OCI-M2 (cell line): ENCODE results near the gene CDH16.

Experiments
- DNase-seq: peaks from one replicate; lab custom pipeline; 2025; ENCODE audit not compliant: unreplicated experiment; lab: John Stamatoyannopoulos, UW

Gene CDH16

DNA sequence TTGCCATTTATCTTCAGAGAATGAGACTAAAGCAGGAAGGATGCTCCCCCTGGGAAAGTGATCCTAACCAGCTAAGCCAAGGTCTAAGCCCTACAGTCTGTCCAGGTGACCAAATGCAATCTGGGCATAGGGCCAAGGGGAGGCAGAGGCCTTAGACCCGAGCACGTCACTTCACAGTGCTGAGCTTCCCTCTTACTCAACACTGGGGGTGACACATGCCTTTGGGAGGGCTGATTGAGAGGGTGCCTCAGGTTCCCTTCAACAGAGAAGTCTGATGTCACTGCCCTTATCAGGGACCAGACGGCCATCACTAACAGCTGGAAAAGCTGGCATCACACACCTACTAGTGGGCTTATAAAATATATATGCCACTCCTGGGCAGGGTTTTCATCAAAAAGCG, 11.5 kb upstream of the CDH16 start:
- DNase-seq, result no peak

DNA sequence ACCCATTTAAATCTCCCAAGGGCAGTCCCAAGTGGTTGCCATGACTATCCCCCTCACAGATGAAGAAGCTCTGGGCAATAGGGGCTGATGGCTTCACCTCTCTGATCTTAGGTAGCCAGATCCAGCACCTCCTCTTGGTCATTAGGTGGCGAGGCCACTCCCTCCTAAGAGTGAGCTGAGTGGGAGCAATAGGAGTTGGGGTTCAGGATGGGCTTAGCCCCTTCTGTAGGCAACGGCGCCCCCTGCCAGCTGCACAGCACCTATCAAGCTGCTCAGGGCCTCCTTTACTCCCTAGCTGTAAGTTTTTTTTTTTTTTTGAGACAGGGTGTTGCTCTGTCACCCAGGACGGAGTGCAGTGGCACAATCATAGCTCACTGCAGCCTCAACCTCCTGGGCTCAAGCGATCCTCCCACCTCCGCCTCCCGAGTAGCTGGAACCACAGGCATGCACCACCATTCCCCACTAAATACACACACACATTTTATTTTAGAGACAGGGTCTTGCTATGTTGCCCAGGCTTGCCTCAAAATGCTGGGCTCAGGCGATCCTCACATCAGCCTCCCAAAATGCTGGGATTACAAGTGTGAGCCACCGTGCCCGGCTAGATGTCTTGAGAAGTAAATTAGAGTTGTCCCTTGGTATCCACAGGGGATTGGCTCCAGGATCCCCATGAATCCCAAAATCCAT, 10.2 kb upstream of the CDH16 start:
- DNase-seq, result no peak

DNA sequence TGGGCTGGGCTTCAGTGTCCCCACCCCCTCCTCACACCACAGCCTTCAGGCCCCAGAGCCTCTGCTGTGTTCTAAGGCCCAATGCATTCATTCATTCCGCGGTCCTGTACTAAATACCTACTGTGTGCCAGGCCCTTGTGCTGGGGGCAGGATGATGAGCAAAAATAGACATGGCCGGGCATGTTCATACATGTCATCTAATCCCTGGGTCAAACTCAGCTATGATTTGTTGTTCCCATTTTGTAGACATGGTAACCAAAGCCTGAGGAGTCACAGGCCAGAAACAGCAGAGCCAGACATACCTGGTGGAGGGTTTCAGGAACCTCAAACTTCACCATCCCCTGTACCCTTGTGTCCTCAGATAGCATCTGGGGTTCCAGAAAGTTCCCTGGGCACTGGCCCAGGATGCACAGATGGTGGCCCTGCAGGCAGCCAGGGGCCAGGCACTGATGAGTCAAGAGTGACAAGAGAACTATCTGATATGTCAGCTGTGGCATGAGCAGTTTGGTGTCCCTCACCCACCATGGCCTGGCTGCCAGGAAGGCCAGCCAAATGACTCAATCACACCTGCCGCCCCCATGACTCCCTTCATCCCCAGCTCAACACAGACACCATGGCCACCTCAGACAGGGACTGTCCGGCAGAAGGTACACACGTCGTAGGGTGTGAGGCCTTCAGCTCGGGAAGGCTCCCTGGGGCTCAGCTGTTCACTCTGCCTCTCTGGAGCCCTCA, 9.4 kb upstream of the CDH16 start:
- DNase-seq, result no peak

DNA sequence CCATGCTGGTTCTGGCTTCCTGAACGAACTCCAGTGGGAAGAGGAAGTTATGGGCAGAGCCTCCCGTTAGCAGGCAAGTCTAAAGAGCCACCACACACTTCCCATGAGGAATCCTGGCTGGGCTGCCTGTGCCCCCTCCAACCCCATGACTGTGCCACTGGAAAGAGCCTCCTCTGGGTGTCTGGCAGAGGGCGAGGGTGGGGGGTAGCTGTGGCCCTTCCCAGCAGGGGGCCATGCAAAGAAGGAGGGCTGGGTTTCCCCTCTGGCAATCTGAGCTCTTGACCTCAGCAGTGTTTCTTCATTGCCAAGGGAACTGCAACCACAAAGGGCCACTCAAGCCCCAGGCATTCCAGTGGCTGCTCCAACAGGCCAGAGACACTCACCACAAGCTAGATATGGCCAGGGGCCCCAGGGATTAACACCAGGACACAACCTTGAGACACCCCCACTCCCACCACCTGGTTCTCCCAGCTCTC, 8.3 kb upstream of the CDH16 start:
- no peak for DNase-seq

DNA sequence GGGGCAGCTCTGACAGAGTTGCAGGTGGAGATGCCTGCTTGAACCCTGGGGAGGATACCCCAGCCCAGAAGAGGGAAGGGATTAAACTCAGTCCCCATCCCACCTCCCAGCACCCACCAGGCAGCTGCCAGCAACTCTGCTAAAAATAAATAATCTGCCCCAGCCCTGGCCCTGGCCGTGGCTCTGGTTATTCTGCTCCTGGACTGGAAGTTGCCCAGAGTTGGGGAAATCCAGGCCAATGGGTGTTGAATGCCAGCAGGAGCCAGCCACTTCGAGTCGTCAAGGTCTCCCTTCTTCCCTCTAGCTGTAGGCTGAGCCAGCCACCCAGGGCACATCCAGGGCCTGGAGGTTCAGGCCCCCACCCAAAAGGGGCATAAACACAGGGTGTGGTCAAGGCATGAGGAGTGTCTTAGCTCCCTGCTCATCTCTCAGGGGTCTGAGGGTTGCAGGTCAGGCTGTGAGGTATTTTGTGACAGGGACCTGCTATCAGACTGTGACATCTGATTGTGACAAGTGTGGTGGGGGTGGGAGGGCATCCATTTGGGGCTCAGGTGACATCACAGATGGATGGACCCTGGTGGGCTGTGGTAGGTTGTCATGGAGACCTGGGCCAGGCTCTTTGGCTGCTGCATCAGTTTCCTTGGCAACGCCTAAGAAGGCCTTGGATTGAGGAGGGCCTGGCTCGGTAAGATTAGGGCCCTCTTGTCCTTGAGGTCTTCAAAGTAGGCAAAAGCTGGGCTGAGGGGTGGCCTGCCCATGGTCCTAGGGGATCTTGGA, 7.7 kb upstream of the CDH16 start:
- DNase-seq, result no peak

DNA sequence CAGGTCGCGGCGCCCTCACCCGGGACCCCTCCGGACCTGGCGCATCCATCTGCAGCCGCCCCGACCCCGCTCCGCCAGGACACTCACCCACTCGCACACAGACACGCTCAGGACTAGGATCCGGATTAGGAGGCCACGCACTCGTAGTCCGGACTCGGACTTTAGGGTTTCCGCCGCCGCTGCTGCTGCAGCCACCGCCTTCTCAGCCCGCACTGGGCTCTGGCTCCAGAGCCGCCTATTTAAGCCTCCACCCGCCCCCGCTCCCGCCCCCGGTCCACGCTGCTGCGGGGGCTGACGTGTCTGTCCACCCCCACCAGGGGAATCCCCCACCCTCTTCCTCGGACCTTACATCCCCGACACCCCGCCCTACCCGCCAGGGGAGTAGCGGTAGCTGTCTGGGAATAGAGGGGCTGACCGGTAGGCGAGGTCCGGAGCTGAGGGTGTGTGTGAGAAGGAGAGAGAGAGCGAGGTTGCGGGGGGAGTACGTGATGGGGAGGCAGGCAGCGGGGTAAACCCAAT, 6.7 kb upstream of the CDH16 start, which contains the start of gene RRAD:
RRAD (minus strand) TSS at position 214 of the 519 bp plus-strand sequence. CDS start 356 bp downstream, outside the sequence.
- no peak for DNase-seq

DNA sequence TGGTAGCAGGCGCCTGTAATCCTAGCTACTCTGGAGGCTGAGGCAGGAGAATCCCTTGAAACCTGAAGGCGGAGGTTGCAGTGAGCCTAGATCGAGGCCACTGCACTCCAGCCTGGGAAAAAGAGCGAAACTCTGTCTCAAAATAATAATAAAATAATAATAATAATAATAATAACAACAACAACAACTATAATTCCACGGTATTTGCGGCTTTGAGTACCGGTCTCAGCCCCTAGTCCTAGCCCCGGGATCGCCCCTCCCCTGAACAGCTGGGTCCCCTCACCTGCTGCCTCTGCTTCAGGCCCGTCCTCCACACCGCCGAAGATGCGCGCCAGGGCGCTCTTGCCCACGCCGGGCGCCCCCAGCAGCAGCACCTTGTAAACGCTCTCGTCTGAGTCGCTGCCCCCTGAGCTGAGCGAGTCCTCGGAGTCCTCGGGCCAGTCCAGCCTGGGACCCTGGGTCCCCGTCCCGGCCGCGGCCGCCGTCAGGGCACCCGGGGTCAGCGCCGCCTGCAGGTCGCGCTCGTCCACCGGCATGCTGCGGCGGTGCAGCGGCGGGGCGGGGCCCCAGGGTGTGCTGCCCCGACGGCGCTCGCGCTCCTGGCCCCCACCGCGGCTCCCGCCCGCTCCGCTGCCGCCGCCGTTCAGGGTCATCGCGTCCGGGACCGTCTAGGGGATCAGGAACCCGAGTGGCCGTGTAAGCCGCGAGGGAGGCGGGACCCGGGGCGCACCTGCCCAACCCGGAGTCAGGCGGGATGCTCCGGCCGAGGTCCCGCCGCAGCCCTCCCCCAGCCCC, 6.0 kb upstream of the CDH16 start:
- DNase-seq, result no peak

DNA sequence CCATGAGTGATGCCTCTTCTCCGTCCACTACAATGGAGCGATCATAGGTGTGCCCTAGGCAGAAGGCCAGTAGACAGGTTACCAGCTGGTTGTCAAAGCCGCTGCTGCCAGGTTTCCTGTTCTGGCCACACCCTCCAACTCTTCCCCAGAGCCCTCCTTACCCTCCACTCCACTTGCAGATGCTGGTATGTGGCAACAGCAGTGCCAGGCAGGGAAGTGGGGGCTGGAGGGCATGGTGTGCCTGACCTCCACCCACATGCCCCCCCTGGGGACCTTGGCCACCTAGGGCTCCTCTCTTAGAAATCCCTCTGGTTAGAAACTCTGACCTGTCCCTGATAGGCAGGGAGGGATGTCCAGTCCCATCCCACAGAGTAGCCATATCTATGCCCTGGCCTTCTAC, 5.2 kb upstream of the CDH16 start:
- DNase-seq, result no peak

DNA sequence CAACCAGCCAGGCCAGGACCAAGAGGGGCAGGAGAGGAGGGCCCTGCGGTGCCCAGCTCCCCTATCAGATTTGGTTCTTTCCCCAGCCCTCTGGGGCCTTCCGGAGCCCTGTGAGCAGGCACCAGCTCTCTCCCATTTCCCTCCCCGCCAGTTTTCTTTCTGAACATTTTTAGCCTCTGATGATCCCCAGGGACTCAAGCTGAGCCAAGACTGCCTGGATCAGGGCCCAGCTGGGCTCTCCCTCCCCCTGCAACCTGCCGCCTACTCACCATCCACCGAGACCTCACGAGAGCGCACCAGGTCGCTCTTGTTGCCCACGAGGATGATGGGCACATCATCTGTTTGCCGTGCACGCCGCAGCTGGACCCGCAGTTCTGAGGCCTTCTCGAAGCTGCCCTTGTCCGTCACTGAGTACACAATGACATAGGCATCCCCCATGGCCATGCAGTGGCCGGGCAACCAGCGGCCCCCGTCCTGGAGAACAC, 4.6 kb upstream of the CDH16 start:
- DNase-seq, result no peak

DNA sequence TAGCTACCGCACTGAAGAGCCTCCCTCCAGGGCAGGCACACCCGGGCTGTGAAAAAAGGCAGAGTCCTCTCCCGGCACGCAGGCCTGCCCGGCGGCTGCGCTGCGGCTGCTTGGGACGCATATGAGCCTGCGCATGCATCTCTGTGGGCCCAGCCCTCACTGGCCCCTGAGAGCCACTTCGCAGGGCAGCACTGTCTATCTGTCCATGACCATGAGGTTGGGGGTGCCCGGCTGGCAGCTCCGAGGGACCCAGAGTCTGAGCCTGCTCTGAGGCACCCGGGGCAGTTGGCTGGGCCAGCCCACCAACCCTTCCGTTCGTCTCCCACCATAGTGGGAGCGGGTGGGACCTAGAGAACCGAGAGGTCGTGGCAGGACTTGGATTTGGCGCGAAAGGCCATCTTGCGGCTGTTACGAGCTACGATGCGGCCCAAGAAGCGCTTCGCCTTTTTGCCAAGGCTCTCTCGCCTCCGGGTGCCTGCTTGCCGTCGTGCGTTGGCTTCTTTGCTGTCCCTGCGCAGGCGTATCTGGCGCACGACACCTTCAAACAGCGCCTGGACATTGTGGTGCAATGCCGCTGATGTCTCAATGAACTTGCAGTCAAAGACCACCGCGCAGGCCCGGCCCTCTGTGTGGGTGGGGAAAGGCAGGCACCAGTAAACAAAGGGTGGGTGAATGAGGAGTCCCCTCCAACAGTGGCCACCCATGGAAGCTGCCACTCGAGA, 3.2 kb upstream of the CDH16 start:
- no peak for DNase-seq

DNA sequence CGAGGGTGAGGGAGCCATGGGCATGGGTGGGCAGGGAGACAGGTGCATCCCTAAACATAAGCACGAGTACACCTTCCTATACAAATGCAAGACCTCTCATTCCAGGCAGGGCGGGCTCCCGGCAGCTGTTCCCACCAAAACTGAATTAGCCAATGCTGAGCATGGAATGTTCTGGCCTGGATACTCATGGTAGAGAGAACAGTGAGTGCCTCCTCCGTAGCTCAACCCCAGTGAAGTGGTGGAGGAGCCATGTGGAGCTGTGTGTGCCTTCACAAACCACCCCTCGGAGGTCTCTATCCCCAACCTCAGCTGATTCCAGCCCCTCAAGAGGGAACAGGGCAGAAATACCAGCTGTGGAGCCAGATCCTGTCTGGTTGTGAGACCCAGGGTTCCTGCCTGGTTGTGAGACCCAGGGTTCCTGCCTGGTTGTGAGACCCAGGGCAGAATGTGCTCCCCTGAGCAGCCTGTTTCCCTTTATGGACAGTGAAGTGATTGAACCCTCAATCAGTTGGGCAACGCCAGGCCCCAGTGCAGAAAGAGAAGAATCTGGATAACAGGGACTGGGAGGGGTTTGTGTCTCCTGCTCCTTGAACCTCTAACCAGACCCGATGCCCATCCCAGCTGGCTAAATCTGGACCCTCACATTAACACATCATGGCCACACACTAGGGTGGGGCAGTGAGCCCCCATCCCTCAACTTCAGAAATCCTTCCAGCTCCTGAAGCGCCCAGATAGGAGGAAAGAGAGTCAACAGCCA, 2.4 kb upstream of the CDH16 start:
- no peak for DNase-seq

DNA sequence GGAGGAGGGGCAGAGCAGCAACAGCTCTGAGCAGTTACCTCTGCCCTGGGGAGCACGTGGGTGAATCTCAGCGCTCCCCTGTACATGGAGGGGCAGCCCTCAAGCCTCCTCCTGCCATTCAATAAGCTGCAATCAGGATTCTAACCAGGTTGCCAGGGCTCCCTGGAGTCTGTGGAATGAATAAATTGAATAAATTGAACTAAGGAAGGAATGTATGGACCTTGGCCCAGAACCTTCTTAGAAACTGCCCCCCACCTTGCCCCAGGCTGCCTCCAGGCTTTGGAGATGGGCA, 1.6 kb upstream of the CDH16 start:
- DNase-seq, result no peak

DNA sequence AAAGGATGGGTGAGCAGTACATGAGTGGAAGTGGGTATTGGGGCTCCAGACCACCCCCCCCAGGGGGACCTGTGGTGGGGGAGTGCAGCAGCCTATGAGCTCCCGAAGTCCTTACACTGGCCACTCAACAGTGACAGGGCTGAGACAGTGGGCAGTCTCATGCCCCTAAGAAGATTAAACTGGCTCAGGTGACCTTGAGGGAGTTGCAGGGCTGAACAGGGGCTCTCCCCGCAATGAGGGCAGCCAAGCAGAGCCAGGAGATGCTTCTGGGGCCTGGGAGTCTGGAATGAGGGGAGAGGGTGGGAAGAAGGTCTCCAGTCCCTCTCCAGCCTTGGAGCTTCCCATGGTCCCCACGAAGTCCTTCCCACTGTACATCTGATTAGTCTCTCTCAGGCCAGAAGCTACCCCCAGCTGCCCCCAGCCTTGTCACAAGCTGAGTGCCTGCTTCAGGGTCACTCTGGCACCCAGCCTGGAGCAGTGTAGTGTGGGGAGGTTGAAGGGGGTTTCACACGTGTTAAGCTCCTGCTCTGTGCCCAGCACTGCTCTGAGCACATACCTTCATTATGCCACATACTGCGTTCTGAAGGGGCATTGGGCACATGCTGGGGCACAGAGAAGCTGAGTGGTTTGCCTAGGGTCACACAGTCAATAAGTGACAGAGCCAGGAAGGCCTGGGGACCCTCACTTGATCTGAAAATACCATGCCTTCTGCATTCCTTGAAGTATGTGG, 1.0 kb upstream of the CDH16 start:
- DNase-seq, result no peak

DNA sequence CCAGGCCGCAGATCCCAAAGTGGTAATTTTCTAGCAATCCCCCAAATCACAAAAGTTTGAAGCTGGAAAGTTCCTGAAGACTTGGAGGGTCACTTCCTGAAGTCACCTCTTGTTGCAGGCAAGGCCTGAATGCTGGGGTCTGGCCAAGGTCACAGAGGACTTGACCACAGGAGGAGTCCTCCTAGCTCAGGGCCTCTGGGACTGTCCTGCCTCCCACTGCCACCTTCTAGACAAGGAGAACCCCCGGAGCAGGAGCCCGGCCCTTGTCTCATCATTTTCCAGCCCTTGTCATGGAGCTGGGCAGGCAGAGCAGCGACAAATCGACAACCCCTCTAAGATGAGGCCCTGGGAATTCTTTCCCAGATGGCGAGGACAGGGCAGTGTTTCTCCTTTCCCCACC, 330 bp downstream of the CDH16 start:
- no peak for DNase-seq

DNA sequence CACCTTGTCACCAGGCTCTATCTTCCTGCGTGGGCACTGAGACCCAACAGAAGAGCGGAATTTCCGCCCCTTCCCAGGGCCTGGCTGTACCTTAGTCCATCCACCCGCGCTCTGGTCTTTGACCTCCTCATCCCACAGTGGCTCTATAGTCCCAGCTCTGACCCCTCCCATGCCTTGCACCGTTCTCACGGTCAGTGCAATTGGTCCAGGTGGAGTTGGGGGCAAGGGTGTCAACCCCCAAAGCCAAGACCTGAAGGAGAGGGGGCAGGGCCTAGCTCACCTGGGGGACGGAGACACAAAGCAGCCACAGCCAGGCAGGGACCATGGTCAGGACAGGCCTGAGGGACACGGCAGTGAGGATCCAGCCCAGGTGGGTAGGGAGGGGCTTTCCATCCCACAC, 944 bp downstream of the CDH16 start:
- DNase-seq, result no peak

DNA sequence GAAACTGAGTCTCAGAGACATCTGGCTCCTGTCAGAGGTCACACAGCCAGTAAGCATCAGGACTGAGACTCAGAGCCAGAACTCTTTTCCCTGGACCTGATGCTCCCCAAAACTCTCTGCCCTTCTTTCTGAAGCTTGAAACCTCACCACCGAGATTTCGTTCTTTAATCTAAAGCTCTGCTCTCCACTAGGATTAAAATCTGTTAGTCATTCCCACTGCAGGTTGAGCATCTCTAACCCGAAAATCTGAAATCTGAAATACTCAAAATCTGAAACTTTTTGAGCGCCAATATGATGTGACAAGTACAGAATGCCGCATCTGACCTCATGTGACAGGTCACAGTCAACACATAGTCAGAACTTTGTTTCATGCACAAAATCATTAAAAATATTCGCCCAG, 2.2 kb downstream of the CDH16 start:
- DNase-seq, result no peak

DNA sequence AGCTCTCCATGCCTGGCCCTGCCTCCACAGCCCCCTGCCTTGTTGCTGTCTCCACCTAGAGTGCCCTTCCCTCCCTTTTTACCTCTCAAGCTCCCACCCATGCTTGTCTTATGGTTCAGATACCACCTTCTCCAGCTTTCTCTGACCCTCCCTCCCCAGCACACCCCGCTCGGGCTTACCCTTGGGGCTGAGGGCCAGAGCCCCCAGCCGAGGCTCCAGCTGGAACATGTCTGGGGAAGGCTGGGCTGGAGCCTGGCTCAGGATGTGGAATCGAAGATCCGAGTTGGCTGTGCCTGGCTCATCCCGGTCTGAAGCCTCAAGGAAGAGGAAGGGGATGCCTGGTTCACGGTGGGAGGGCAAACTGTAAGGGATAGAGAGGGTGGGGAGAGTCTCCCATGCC, 3.6 kb downstream of the CDH16 start:
- DNase-seq, result no peak

DNA sequence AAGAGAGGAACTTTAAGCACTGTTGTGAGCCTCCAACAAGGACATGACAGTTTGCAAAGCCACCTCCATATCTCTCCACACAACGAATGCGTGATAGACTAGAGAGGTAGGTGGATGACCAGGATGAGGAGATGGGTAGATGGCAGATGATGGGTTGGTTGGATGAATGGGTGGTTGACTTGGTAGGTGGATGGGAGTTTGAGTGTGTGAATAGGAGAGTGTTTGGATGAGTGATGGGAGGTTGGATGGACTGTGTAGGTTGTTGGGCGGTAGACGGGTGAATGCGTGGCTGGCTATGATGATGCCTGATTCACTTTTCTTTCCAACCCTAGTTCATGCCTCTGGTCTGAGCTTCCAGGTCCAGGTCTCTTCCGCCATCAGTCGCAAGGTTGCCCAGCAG, 4.1 kb downstream of the CDH16 start:
- no peak for DNase-seq

DNA sequence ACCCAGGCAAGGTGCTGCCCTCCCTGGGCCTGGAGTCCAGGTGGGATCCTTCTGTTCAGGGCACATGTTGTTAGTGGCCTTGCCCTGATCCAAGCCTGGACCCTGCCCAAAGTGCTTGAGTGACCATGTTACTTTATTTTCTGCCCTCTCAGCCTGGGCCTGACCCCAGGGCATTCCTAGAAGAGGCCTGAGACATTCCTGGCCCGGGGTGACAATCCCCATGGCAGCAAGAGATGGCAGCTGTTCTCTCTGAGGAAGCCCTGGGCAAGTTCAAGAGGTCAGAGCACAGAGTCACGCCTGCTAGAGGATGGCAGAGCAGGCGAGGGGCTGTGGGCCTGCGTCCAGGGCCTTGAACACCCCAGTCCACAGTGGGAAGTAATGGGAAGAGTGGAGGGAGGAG, 5.0 kb downstream of the CDH16 start:
- no peak for DNase-seq
